WTC11 (cell line): ENCODE results near the gene SLC17A4. TPM values are rescaled to one million over a fixed set of nuclear protein-coding genes. Genes with fewer than 3 reads are reported as not detected.

ENCODE experiments used
- ATAC-seq: fragments of 200-7000 bp; cut with Tn5 transposase; 2 replicates; pipeline ENCODE4 v1.10.0; 2021; ENCODE audit warnings: mild to moderate bottlenecking, moderate library complexity
- CTCF ChIA-PET: fragments of 300-600 bp; sonication (Branson Sonifier 250); formaldehyde crosslinking; loops from one replicate; lab custom pipeline; 2021; ENCODE audit warnings: antibody characterized with exemption; lab: Charles Lee
- POLR2A ChIA-PET: fragments of 350-600 bp; sonication (Branson Sonifier 250); formaldehyde crosslinking; loops from one replicate; lab custom pipeline; 2021; ENCODE audit warnings: antibody characterized with exemption; lab: Charles Lee
- DNase-seq: peaks from one replicate; pipeline ENCODE4 v3.0.0; 2021; ENCODE audit warnings: low spot score
- H3K27ac Mint-ChIP-seq: 2 replicates; pipeline ENCODE4 v1.8.0; 2021; ENCODE audit warnings: mixed read lengths
- H3K27me3 Mint-ChIP-seq: 2 replicates; pipeline ENCODE4 v1.8.0; 2021; ENCODE audit warnings: low read depth, mild to moderate bottlenecking, moderate library complexity, mixed read lengths
- H3K36me3 Mint-ChIP-seq: 2 replicates; pipeline ENCODE4 v1.8.0; 2021; ENCODE audit warnings: mixed read lengths
- H3K4me1 Mint-ChIP-seq: 2 replicates; pipeline ENCODE4 v1.8.0; 2022; ENCODE audit warnings: mixed read lengths
- H3K4me3 Mint-ChIP-seq: 2 replicates; pipeline ENCODE4 v1.8.0; 2021; ENCODE audit warnings: mild to moderate bottlenecking, moderate library complexity, mixed read lengths
- H3K9me3 Mint-ChIP-seq: 2 replicates; pipeline ENCODE4 v1.8.0; 2021; ENCODE audit warnings: mixed read lengths
- AFF4 ChIP-seq: sonication (generic); formaldehyde crosslinking; IDR thresholded peaks from 2 replicates; pipeline ENCODE4 v1.8.1; 2023; ENCODE audit warnings: mild to moderate bottlenecking, missing genetic modification reagents, borderline replicate concordance
- AR ChIP-seq: fragments of 250-450 bp; sonication (Bioruptor Pico); IDR thresholded peaks from 2 replicates; pipeline ENCODE4 v1.9.0; 2021; ENCODE audit warnings: mild to moderate bottlenecking
- ARID4B ChIP-seq: sonication (generic); formaldehyde crosslinking; IDR thresholded peaks from 2 replicates; pipeline ENCODE4 v1.8.0; 2023; ENCODE audit warnings: missing genetic modification reagents, mild to moderate bottlenecking, borderline replicate concordance
- CBFB ChIP-seq: sonication (generic); formaldehyde crosslinking; IDR thresholded peaks from 2 replicates; pipeline ENCODE4 v1.8.1; 2022; ENCODE audit warnings: mild to moderate bottlenecking, low read depth, missing genetic modification reagents
- CREB1 ChIP-seq: sonication (generic); formaldehyde crosslinking; IDR thresholded peaks from 2 replicates; pipeline ENCODE4 v1.8.0; 2023; ENCODE audit warnings: mild to moderate bottlenecking, missing genetic modification reagents
- CREM ChIP-seq: sonication (generic); formaldehyde crosslinking; IDR thresholded peaks from 2 replicates; pipeline ENCODE4 v1.8.1; 2022; ENCODE audit warnings: mild to moderate bottlenecking, missing genetic modification reagents, moderate library complexity
- FOXJ3 ChIP-seq: sonication (generic); formaldehyde crosslinking; IDR thresholded peaks from 2 replicates; pipeline ENCODE4 v1.9.0; 2021; ENCODE audit warnings: missing genetic modification reagents, mild to moderate bottlenecking, borderline replicate concordance
- FOXP4 ChIP-seq: sonication (generic); formaldehyde crosslinking; IDR thresholded peaks from 2 replicates; pipeline ENCODE4 v1.8.0; 2022; ENCODE audit warnings: mild to moderate bottlenecking, missing genetic modification reagents
- GRHL2 ChIP-seq: fragments of 250-450 bp; sonication (Bioruptor Pico); IDR thresholded peaks from 2 replicates; pipeline ENCODE4 v1.8.0; 2022; ENCODE audit warnings: mild to moderate bottlenecking, moderate library complexity; ENCODE audit not compliant: insufficient replicate concordance, severe bottlenecking
- HMGA2 ChIP-seq: fragments of 250-450 bp; sonication (Bioruptor Pico); IDR thresholded peaks from 2 replicates; pipeline ENCODE4 v1.4.0; 2021; ENCODE audit warnings: mild to moderate bottlenecking, moderate library complexity
- MYBL2 ChIP-seq: sonication (generic); formaldehyde crosslinking; IDR thresholded peaks from 2 replicates; pipeline ENCODE4 v1.8.1; 2023; ENCODE audit warnings: mild to moderate bottlenecking, moderate library complexity, missing genetic modification reagents
- NR1H2 ChIP-seq: sonication (generic); formaldehyde crosslinking; IDR thresholded peaks from 2 replicates; pipeline ENCODE4 v1.9.0; 2021; ENCODE audit warnings: mild to moderate bottlenecking, moderate library complexity, missing genetic modification reagents
- SMAD3 ChIP-seq: sonication (generic); formaldehyde crosslinking; IDR thresholded peaks from 2 replicates; pipeline ENCODE4 v1.8.0; 2022; ENCODE audit warnings: missing genetic modification reagents, mild to moderate bottlenecking, borderline replicate concordance
- ZNF232 ChIP-seq: sonication (generic); formaldehyde crosslinking; IDR thresholded peaks from 2 replicates; pipeline ENCODE4 v1.8.0; 2022; ENCODE audit warnings: mild to moderate bottlenecking, missing genetic modification reagents
- ZNF263 ChIP-seq: sonication (generic); formaldehyde crosslinking; IDR thresholded peaks from 2 replicates; pipeline ENCODE4 v1.8.1; 2022; ENCODE audit warnings: low read depth, mild to moderate bottlenecking, moderate library complexity, missing genetic modification reagents
- ZNF281 ChIP-seq: sonication (generic); formaldehyde crosslinking; IDR thresholded peaks from 2 replicates; pipeline ENCODE4 v1.8.0; 2023; ENCODE audit warnings: mild to moderate bottlenecking, missing genetic modification reagents
- ZNF317 ChIP-seq: sonication (generic); formaldehyde crosslinking; IDR thresholded peaks from 2 replicates; pipeline ENCODE4 v1.8.1; 2023; ENCODE audit warnings: low read depth, mild to moderate bottlenecking, moderate library complexity, missing genetic modification reagents, borderline replicate concordance
- ZNF512 ChIP-seq: sonication (generic); formaldehyde crosslinking; IDR thresholded peaks from 2 replicates; pipeline ENCODE4 v1.8.1; 2022; ENCODE audit warnings: missing genetic modification reagents, borderline replicate concordance
- total RNA-seq: library from RNA; stranded (reverse); gene quantifications from 3 replicates; pipeline ENCODE4 v1.2.3, GENCODE V29; 2021

The SLC17A4 gene
- total RNA-seq, 1 experiment from 2014 or later: not detected

GRCh38 chr6:25789475-25789874 lies 34.9 kb downstream of the SLC17A4 start:
- TF ChIP-seq MYBL2: no peak
- no peak for TF ChIP-seq ZNF317
- TF ChIP-seq FOXJ3: no peak
- no peak for TF ChIP-seq AR (CRISPR knock-in tag)
- TF ChIP-seq AFF4: no peak
- TF ChIP-seq ZNF281 (CRISPR knock-in tag): no peak
- Mint-ChIP-seq H3K4me3 (no peak overlapping the region), H3K27ac (no peak overlapping the region), H3K4me1 (no peaks in the 10 kb centered on the region), H3K9me3 (peaks cover 4% of the 10 kb centered on the region; the same call in 1 of the 2 replicates), H3K36me3 (no peaks in the 10 kb centered on the region), H3K27me3 (no peaks in the 10 kb centered on the region)
- POLR2A ChIA-PET: no interaction called here
- ATAC-seq (no peak), DNase-seq (no peak)
- CTCF ChIA-PET: interaction anchor here (0.8 to 3.0 kb wide), 4 partner anchors 15 to 237 kb away, joined by 3 to 16 read pairs (median 4); no protein-coding TSS in a partner anchor

- ATAC-seq: no peak
- no peak for TF ChIP-seq ZNF232 (CRISPR knock-in tag)
- no peak for TF ChIP-seq ZNF263 (CRISPR knock-in tag)
- TF ChIP-seq NR1H2 (CRISPR knock-in tag): no peak
- no peak for TF ChIP-seq ZNF512 (CRISPR knock-in tag)
- no peak for TF ChIP-seq CREM (CRISPR knock-in tag)
- TF ChIP-seq HMGA2 (CRISPR knock-in tag): no peak
- no peak for TF ChIP-seq GRHL2 (CRISPR knock-in tag)
- no peak for TF ChIP-seq SMAD3 (CRISPR knock-in tag)
- no peak for TF ChIP-seq FOXP4 (CRISPR knock-in tag)
- no peak for TF ChIP-seq CREB1 (CRISPR knock-in tag)
- TF ChIP-seq CBFB: no peak
- no peak for TF ChIP-seq ARID4B (CRISPR knock-in tag)
Measured at GRCh38 chr6:25792016-25792415, 37.5 kb downstream of the SLC17A4 start.

More at GRCh38 chr6:25792016-25792415, 37.5 kb downstream of the SLC17A4 start:
- H3K4me1 Mint-ChIP-seq: no peaks in the 10 kb centered on the region
- CTCF ChIA-PET: no interaction called here
- H3K4me3 Mint-ChIP-seq: no peak overlapping the region
- H3K9me3 Mint-ChIP-seq: peaks cover 4% of the 10 kb centered on the region; the same call in 1 of the 2 replicates
- H3K27me3 Mint-ChIP-seq: no peaks in the 10 kb centered on the region
- no peaks in the 10 kb centered on the region for H3K36me3 Mint-ChIP-seq
- no peak for DNase-seq
- POLR2A ChIA-PET: no interaction called here
- H3K27ac Mint-ChIP-seq: no peak overlapping the region
